CD14-positive monocyte (primary cell): ENCODE results near the gene SPATA25. TPM values are rescaled to one million over a fixed set of nuclear protein-coding genes. Genes with fewer than 3 reads are reported as not detected.

Source experiments
- DNase-seq, 3 donors: peaks; one replicate each; pipeline ENCODE4 v3.0.0-alpha.2; 2011 to 2022
- H2AFZ ChIP-seq: 2 replicates; pipeline ENCODE4 v1.6.0; 2012; ENCODE audit warnings: mild to moderate bottlenecking, low read depth, low read length, inconsistent platforms; ENCODE audit not compliant: insufficient read depth, poor library complexity, severe bottlenecking
- H3K27ac ChIP-seq, 2 donors: 1 replicate in 1 of 2; 2 replicates in 1 of 2; pipeline ENCODE4 v1.5.1; 2012 to 2013; ENCODE audit warnings: low read length in 2 of 2, control low read depth in 1 of 2, inconsistent platforms in 1 of 2, low read depth in 1 of 2, mild to moderate bottlenecking in 1 of 2
- H3K27me3 ChIP-seq, 2 donors: one replicate each; pipeline versions ENCODE4 v1.6.0 to v1.6.1; 2011 to 2013; ENCODE audit warnings: low read length in 2 of 2; ENCODE audit not compliant: control insufficient read depth in 2 of 2, insufficient read depth in 2 of 2
- H3K36me3 ChIP-seq, 2 donors: replicated peaks in 1 of 2; 1 replicate in 1 of 2; 2 replicates in 1 of 2; pipeline versions ENCODE4 v1.5.1 to v1.6.1; 2012 to 2013; ENCODE audit warnings: low read length in 2 of 2, control low read depth in 1 of 2, inconsistent platforms in 1 of 2, mild to moderate bottlenecking in 1 of 2; ENCODE audit not compliant: insufficient read depth in 2 of 2, control insufficient read depth in 1 of 2
- H3K4me1 ChIP-seq, 2 donors: 1 replicate in 1 of 2; 2 replicates in 1 of 2; pipeline versions ENCODE4 v1.5.1 to v1.6.1; 2012 to 2013; ENCODE audit warnings: low read length in 2 of 2, control low read depth in 1 of 2, inconsistent platforms in 1 of 2, mild to moderate bottlenecking in 1 of 2, moderate library complexity in 1 of 2; ENCODE audit not compliant: insufficient read depth in 2 of 2, control insufficient read depth in 1 of 2
- H3K4me2 ChIP-seq: replicated peaks from 2 replicates; pipeline ENCODE3; 2012; ENCODE audit warnings: low read length, moderate library complexity, mild to moderate bottlenecking; ENCODE audit not compliant: poor library complexity, severe bottlenecking; ENCODE audit errors: extremely low read depth
- H3K4me3 ChIP-seq, 3 experiments: fragments of 200-600 bp in 1 of 3; sonication (generic) in 1 of 3; replicated peaks in 1 of 3; 1 replicate in 2 of 3; 2 replicates in 1 of 3; pipeline ENCODE4 v1.5.1; 2011 to 2013; ENCODE audit warnings: low read length in 3 of 3, mild to moderate bottlenecking in 3 of 3, control low read depth in 2 of 3, low read depth in 2 of 3, inconsistent platforms in 1 of 3, moderate library complexity in 1 of 3
- H3K79me2 ChIP-seq: 2 replicates; pipeline ENCODE4 v1.6.0; 2012; ENCODE audit warnings: mild to moderate bottlenecking, control low read depth, inconsistent platforms, low read length, moderate library complexity; ENCODE audit not compliant: insufficient read depth
- H3K9ac ChIP-seq: 2 replicates; pipeline ENCODE4 v1.6.0; 2017; ENCODE audit warnings: low read length, mild to moderate bottlenecking; ENCODE audit not compliant: insufficient read depth, poor library complexity, severe bottlenecking
- H3K9me3 ChIP-seq, 2 donors: replicated peaks in 1 of 2; 1 replicate in 1 of 2; 2 replicates in 1 of 2; pipeline versions ENCODE4 v1.5.1 to v1.6.1; 2012 to 2013; ENCODE audit warnings: low read length in 2 of 2, control low read depth in 1 of 2; ENCODE audit not compliant: control insufficient read depth in 1 of 2, insufficient read depth in 1 of 2
- H4K20me1 ChIP-seq: 2 replicates; pipeline ENCODE4 v1.6.0; 2012; ENCODE audit warnings: mild to moderate bottlenecking, low read length, control low read depth, moderate library complexity; ENCODE audit not compliant: insufficient read depth
- H3K27ac Mint-ChIP-seq, 7 donors: one replicate each; pipeline ENCODE4 v1.8.0; 2020; ENCODE audit warnings: mild to moderate bottlenecking in 7 of 7, mixed read lengths in 7 of 7, moderate library complexity in 6 of 7, inconsistent platforms in 2 of 7
- H3K27me3 Mint-ChIP-seq, 3 donors: one replicate each; pipeline ENCODE4 v1.8.0; 2021 to 2022; ENCODE audit warnings: low read depth in 3 of 3, mild to moderate bottlenecking in 3 of 3, mixed read lengths in 3 of 3, moderate library complexity in 3 of 3, inconsistent platforms in 1 of 3
- H3K36me3 Mint-ChIP-seq, 2 donors: one replicate each; pipeline ENCODE4 v1.8.0; 2020; ENCODE audit warnings: mixed read lengths in 2 of 2, inconsistent platforms in 1 of 2, mild to moderate bottlenecking in 1 of 2
- H3K4me1 Mint-ChIP-seq: one replicate; pipeline ENCODE4 v1.8.0; 2020; ENCODE audit warnings: mild to moderate bottlenecking, mixed read lengths
- H3K4me3 Mint-ChIP-seq, 2 donors: one replicate each; pipeline ENCODE4 v1.8.0; 2020; ENCODE audit warnings: mild to moderate bottlenecking in 2 of 2, mixed read lengths in 2 of 2, moderate library complexity in 1 of 2
- H3K9me3 Mint-ChIP-seq, 7 donors: one replicate each; pipeline ENCODE4 v1.8.0; 2020 to 2022; ENCODE audit warnings: mixed read lengths in 7 of 7, mild to moderate bottlenecking in 6 of 7, moderate library complexity in 6 of 7, inconsistent platforms in 2 of 7
- WGBS: methylation state at CpG from one replicate; pipeline ENCODE4 v1.1.5; 2013; ENCODE audit warnings: missing lambda C conversion rate; ENCODE audit not compliant: insufficient coverage; 5-methylcytosine and 5-hydroxymethylcytosine counted together
- intact Hi-C, 2 donors: fragments of 100-400 bp; cut with micrococcal nuclease; formaldehyde crosslinking; loops; one replicate each; pipeline versions ENCODE4 v1.15.0 to v1.15.1; 2023
- polyA plus RNA-seq, 3 donors: library from polyadenylated mRNA; depleted of rRNA in 1 of 3; unstranded in 2 of 3; stranded (reverse) in 1 of 3; fragments of 300-500 nt in 2 of 3; fragments of >200 nt in 1 of 3; fragmentation: Illumina TruSeq in 2 of 3; gene quantifications; 1 replicate in 2 of 3; 2 replicates in 1 of 3; pipeline ENCODE4 v1.2.3, GENCODE V29; 2012 to 2021
- TF ChIP-seq, protein P1 (sequence below): fragments of 200-600 bp; IDR thresholded peaks from one replicate; pipeline ENCODE4 v1.8.0; 2022; ENCODE audit warnings: antibody characterized with exemption, mild to moderate bottlenecking

Gene SPATA25
- polyA plus RNA-seq, 3 donors: 0.76 TPM; not detected in 2

DNA sequence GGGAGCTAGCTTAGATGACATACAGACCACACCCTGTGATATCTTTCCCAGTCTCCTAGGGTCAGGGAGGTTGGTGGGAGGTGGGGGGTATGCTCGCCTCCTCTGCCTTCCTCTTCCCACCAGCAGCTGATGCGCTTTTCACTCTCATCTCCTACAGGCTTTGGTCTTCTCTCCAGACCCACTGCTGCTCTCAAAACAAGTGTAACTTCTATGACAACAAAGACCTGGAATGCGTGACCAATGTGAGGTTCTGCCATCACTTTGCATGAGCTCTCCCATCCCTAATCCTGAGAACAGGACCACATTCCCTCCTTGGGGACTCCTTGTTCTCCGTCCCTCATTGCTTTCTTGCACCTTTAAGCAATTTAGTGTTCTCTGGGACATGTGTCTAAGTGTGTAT is 6.4 kb upstream of the SPATA25 start:
- H3K4me1 ChIP-seq: peaks cover 36 to 46% of the 10 kb centered on the region in 2 donors

DNA sequence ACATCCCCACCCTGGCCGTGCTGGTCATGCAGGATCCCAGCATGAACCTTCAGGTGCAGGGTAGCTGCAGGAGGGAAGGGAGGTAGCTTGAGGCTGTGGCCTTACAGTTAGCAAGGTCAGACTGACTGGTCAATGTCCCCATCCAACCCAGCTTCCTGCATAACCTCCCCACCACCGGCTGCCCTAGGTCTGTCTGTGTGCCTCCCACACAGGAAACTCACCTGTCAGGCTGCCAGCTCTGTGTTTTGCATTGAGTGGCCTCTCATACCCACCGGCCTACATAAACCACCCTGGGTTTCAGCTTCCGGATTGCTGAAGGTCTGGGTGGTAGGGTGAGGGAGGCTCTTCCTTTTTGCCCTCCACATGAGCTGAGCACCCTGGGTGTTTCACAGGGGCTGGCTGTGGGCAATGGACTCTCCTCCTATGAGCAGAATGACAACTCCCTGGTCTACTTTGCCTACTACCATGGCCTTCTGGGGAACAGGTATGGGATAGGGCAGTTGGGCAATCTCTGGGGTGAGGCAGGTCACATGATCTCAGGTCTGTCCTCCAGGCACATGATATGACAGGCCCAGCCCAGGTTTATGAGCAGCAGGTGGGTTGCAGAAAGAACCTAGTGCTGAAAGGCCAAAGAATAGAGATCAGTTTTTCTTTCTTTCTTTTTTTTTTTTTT is 5.5 kb upstream of the SPATA25 start:
- Histone ChIP-seq H3K27me3 (no peaks in the 10 kb centered on the region), H3K27ac (peak overlapping the region; percentile 59 to 87), H3K4me2 (peak overlapping the region; percentile 99), H3K36me3 (peaks cover 41 to 51% of the 10 kb centered on the region in 2 donors), H3K4me3 (peak overlapping the region in 2 of 3 experiments; percentile 7 to 95), H3K9ac (peak overlapping the region; percentile 27), H3K4me1 (peaks cover 36 to 46% of the 10 kb centered on the region in 2 donors), H3K9me3 (no peaks in the 10 kb centered on the region), H3K79me2 (peaks cover 47% of the 10 kb centered on the region), H4K20me1 (peaks cover 33% of the 10 kb centered on the region), H2AFZ (no peak overlapping the region)
- 20% methylated on average over 1 of the region's 4 CpGs for WGBS
- H3K4me3 Mint-ChIP-seq: peak overlapping the region; percentile 91 to 93
- intact Hi-C loops: loop anchor here (2.0 to 5.0 kb wide), 2 partner anchors 18 to 36 kb away; partner anchors contain the start of genes ACOT8 (in 1 of the 2) and ZSWIM3 (in 1 of the 2)
- peaks cover 44 to 51% of the 10 kb centered on the region in 2 donors for H3K36me3 Mint-ChIP-seq
- no peak for DNase-seq
- TF ChIP-seq, protein P1, sequence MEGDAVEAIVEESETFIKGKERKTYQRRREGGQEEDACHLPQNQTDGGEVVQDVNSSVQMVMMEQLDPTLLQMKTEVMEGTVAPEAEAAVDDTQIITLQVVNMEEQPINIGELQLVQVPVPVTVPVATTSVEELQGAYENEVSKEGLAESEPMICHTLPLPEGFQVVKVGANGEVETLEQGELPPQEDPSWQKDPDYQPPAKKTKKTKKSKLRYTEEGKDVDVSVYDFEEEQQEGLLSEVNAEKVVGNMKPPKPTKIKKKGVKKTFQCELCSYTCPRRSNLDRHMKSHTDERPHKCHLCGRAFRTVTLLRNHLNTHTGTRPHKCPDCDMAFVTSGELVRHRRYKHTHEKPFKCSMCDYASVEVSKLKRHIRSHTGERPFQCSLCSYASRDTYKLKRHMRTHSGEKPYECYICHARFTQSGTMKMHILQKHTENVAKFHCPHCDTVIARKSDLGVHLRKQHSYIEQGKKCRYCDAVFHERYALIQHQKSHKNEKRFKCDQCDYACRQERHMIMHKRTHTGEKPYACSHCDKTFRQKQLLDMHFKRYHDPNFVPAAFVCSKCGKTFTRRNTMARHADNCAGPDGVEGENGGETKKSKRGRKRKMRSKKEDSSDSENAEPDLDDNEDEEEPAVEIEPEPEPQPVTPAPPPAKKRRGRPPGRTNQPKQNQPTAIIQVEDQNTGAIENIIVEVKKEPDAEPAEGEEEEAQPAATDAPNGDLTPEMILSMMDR: no peak
- H3K4me1 Mint-ChIP-seq: peaks cover 33% of the 10 kb centered on the region
- peak overlapping the region; percentile 84 to 96 (median 90) for H3K27ac Mint-ChIP-seq
- H3K27me3 Mint-ChIP-seq: no peaks in the 10 kb centered on the region
- H3K9me3 Mint-ChIP-seq: peaks cover 0 to 2% (median 0%) of the 10 kb centered on the region in 7 donors

More for the DNA sequence above, 6.4 kb upstream of the SPATA25 start:
- Histone ChIP-seq H3K27ac (peak overlapping the region in 1 of 2 donors; percentile 39), H2AFZ (no peak overlapping the region), H3K4me3 (no peak overlapping the region), H3K36me3 (peaks cover 50 to 60% of the 10 kb centered on the region in 2 donors), H3K79me2 (peaks cover 47% of the 10 kb centered on the region), H3K9ac (no peak overlapping the region), H4K20me1 (peaks cover 42% of the 10 kb centered on the region), H3K9me3 (no peaks in the 10 kb centered on the region), H3K4me2 (no peak overlapping the region), H3K27me3 (no peaks in the 10 kb centered on the region)
- no peaks in the 10 kb centered on the region for H3K27me3 Mint-ChIP-seq
- TF ChIP-seq, protein P1: no peak
- DNase-seq: no peak
- H3K4me3 Mint-ChIP-seq: no peak overlapping the region
- intact Hi-C loops: loop anchor here (2.0 to 5.0 kb wide), 2 partner anchors 17 to 37 kb away; partner anchors contain the start of genes ACOT8 (in 1 of the 2) and ZSWIM3 (in 1 of the 2)
- peak overlapping the region in 4 of 7 donors; percentile 21 to 91 (median 59) for H3K27ac Mint-ChIP-seq
- H3K4me1 Mint-ChIP-seq: peaks cover 33% of the 10 kb centered on the region
- WGBS: 94% methylated on average over 3 of the region's 4 CpGs
- H3K36me3 Mint-ChIP-seq: peaks cover 53 to 56% of the 10 kb centered on the region in 2 donors
- peaks cover 0 to 2% (median 0%) of the 10 kb centered on the region in 7 donors for H3K9me3 Mint-ChIP-seq
